Lower lobe of right lung (tissue), 2 donors: ENCODE measurements around the gene PKD1. TPM values are rescaled to one million over a fixed set of nuclear protein-coding genes. Genes with fewer than 3 reads are reported as not detected.

Source experiments
- ATAC-seq, 2 donors: fragments of 200-7000 bp; cut with Tn5 transposase; one replicate each; pipeline ENCODE4 v1.9.1; 2020 to 2022; ENCODE audit warnings: mild to moderate bottlenecking in 2 of 2, moderate library complexity in 2 of 2
- DNase-seq: peaks from one replicate; pipeline ENCODE4 v3.0.0-alpha.2; 2020
- H3K27ac ChIP-seq: fragments of 200-600 bp; one replicate; pipeline ENCODE4 v1.8.0; 2022
- H3K27me3 ChIP-seq: fragments of 200-600 bp; one replicate; pipeline ENCODE4 v1.8.0; 2022; ENCODE audit warnings: low read depth
- H3K36me3 ChIP-seq: fragments of 200-600 bp; one replicate; pipeline ENCODE4 v1.8.0; 2022; ENCODE audit warnings: mild to moderate bottlenecking
- H3K4me1 ChIP-seq: fragments of 200-600 bp; one replicate; pipeline ENCODE4 v1.8.0; 2022
- H3K4me3 ChIP-seq: fragments of 200-600 bp; one replicate; pipeline ENCODE4 v1.8.0; 2022; ENCODE audit warnings: mild to moderate bottlenecking
- H3K9me3 ChIP-seq: fragments of 200-600 bp; one replicate; pipeline ENCODE4 v1.8.0; 2022
- intact Hi-C: fragments of 100-400 bp; cut with DNase I; formaldehyde crosslinking; loops from one replicate; pipeline ENCODE4 v1.11.0; 2022
- total RNA-seq: library from RNA; stranded (reverse); fragmentation: NEBNext Ultra II Directional; extraction: Animal tissue kit (Norgen Biotek cat#: 25700); gene quantifications from one replicate; pipeline ENCODE4 v1.2.1, GENCODE V29; 2021
- TF ChIP-seq, protein P1 (sequence below): fragments of 200-600 bp; IDR thresholded peaks from one replicate; pipeline ENCODE4 v1.8.0; 2022; ENCODE audit warnings: antibody characterized with exemption, mild to moderate bottlenecking
- donor health status: DM: no; HTN: yes; CAD: no; lungs with severe emphysema.

PKD1 gene
- total RNA-seq, 1 donor from 2014 or later: 81.6 TPM

DNA sequence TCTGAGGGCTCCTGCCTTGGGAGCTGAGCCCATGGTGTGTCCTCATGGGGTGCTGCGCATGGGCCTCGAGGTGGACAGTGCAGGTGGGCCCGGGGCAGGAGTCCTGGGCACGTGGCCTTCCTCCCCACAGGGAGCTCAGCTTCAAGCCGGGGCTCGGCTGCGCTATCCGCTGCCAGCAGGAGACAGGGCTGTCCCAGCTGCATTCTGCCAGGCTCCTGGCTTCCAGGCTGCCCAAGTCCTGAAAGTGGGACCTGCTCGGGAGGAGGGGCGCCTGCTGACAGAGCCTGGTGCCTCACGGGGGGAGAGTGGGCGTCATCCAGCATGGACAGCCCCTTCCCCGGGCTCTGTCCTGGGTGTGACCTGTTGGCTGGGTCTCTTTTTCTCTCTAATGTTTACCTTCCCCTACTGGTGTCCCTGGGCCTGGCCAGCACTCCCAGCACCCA is 27.0 kb upstream of the PKD1 start:
- Histone ChIP-seq H3K36me3 (peaks cover 24% of the 10 kb centered on the region), H3K4me3 (no peak overlapping the region), H3K4me1 (peaks cover 39% of the 10 kb centered on the region), H3K27me3 (no peaks in the 10 kb centered on the region), H3K27ac (no peak overlapping the region), H3K9me3 (no peaks in the 10 kb centered on the region)
- TF ChIP-seq, protein P1, sequence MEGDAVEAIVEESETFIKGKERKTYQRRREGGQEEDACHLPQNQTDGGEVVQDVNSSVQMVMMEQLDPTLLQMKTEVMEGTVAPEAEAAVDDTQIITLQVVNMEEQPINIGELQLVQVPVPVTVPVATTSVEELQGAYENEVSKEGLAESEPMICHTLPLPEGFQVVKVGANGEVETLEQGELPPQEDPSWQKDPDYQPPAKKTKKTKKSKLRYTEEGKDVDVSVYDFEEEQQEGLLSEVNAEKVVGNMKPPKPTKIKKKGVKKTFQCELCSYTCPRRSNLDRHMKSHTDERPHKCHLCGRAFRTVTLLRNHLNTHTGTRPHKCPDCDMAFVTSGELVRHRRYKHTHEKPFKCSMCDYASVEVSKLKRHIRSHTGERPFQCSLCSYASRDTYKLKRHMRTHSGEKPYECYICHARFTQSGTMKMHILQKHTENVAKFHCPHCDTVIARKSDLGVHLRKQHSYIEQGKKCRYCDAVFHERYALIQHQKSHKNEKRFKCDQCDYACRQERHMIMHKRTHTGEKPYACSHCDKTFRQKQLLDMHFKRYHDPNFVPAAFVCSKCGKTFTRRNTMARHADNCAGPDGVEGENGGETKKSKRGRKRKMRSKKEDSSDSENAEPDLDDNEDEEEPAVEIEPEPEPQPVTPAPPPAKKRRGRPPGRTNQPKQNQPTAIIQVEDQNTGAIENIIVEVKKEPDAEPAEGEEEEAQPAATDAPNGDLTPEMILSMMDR: no peak
- ATAC-seq (no peak), DNase-seq (no peak)
- intact Hi-C loops: no loop called here

DNA sequence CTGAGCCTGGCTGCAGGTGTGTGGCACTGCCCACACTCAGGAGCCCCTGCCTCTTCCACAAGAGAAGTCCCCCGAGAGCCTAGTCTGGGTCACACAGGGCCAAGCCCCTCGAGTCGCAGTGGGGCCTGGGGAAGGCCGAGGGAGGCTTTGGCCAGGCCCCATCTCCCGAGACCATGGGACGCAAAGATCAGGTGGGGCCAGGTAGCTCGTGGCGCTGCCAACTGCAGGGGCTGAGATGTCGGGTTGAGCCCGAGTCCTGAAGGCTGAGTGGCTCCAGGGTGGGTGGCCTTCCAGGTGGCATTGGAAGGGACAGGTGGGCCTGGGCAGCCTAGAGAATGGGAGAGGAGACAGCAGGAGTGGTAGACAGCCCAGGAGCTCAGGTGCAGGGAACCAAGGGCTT is 26.2 kb upstream of the PKD1 start:
- Histone ChIP-seq H3K4me1 (peaks cover 47% of the 10 kb centered on the region), H3K4me3 (no peak overlapping the region), H3K27ac (no peak overlapping the region), H3K9me3 (no peaks in the 10 kb centered on the region), H3K27me3 (no peaks in the 10 kb centered on the region), H3K36me3 (peaks cover 16% of the 10 kb centered on the region)
- ATAC-seq: no peak
- TF ChIP-seq, protein P1: no peak
- no peak for DNase-seq
- intact Hi-C loops: no loop called here

DNA sequence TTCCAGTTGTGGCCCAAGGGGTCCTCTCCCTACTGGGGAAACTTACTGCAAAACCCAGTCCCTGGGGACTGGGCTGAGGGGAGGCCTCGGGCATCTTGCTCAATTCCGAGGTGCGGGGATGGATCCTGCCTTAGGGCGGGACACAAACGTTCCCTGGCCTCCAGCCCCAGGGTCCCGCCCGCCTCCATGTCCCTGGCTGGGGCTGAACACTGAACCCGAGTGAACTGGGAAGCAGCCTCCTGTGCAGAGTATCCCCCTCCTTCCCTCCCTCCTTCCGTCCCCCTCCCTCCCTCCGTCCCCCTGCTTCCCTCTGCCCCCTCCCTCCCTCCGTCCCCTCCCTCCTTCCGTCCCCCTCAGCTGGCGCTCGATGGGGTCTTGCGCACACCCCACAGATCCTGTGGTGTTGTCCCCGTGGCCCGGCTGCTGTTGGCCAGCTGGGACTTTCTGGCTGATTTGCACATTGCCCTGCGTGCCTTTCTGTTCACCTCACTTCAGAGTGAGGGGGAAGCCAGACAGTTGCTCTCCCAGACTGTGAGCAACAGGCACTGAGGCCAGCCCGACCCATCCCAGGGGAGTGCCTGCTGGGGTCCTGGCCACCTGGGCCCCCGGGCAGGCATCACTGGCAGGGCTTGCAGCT is 25.3 kb upstream of the PKD1 start:
- ATAC-seq (peak; percentile 5), DNase-seq (no peak)
- H3K4me3 ChIP-seq: no peak overlapping the region
- peak overlapping the region; percentile 53 for H3K27ac ChIP-seq
- no peaks in the 10 kb centered on the region for H3K27me3 ChIP-seq
- no peaks in the 10 kb centered on the region for H3K9me3 ChIP-seq
- intact Hi-C loops: no loop called here
- H3K36me3 ChIP-seq: peaks cover 7% of the 10 kb centered on the region
- peaks cover 55% of the 10 kb centered on the region for H3K4me1 ChIP-seq
- TF ChIP-seq, protein P1: no peak

DNA sequence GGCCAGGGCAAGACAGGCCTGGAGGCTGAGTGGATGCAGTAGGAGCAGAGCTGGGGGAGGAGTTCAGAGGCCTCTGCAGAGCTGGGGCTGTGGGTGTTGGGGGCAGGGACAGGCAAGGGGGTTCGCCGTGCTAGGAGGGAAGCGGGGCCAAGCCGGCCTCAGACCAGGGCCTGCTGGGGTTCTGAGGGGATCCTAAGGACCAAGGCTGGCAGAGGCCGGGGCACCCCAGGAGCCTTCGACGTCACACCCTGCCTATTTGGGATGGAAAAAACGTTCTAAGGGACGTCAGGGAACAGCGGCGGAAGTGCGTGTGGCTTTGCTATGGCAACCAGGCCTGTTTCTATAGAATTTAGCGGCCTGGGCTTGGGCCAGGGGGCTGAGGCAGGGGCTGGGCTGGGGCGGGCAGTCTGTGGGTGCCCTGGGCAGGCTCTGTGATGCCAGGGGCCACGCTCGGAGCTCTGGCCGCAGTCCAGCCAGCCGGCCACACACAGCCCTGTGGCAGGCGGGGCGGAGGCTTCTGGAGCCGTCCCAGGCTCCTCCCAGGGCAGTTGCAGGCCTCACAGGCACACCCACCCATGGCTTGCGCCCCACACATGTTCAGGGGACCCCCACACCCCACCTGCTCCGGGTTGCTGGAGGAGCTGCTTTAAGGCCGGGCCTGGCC is 23.6 kb upstream of the PKD1 start:
- intact Hi-C loops: no loop called here
- no peak for DNase-seq
- ATAC-seq: no peak
- Histone ChIP-seq H3K4me3 (peak overlapping the region; percentile 33), H3K27me3 (no peaks in the 10 kb centered on the region), H3K27ac (peak overlapping the region; percentile 75), H3K36me3 (peaks cover 3% of the 10 kb centered on the region), H3K4me1 (peaks cover 63% of the 10 kb centered on the region), H3K9me3 (no peaks in the 10 kb centered on the region)
- TF ChIP-seq, protein P1: no peak

DNA sequence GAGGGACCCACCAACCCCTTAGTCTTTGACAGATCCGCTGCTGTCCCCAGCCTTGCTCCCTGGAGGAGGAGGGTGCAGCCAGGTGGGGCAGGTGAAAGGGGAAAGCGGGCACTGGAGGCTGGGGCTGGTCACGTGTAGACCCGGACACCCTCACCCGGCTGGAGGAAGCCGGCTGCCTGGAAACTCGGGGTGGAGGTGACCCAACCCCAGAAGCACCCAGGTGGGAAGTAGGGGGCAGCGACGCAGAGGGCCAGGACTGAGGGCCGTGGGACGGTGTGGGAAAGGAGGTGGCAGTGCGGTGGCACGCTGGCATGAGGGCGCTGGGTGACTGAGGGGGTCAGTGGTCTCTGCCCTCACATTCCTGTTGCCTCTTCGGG is 22.6 kb upstream of the PKD1 start:
- peaks cover 73% of the 10 kb centered on the region for H3K4me1 ChIP-seq
- no peak for DNase-seq
- intact Hi-C loops: no loop called here

More for the DNA sequence above, 22.6 kb upstream of the PKD1 start:
- TF ChIP-seq, protein P1: no peak
- peaks cover 6% of the 10 kb centered on the region for H3K36me3 ChIP-seq
- ATAC-seq: no peak
- H3K4me3 ChIP-seq: no peak overlapping the region
- no peaks in the 10 kb centered on the region for H3K27me3 ChIP-seq
- peak overlapping the region; percentile 75 for H3K27ac ChIP-seq
- no peaks in the 10 kb centered on the region for H3K9me3 ChIP-seq
